ENCODE results near the gene ACTL10. TPM values are rescaled to one million over a fixed set of nuclear protein-coding genes. Genes with fewer than 3 reads are reported as not detected.

Gene ACTL10
- total RNA-seq, 2 experiments from 2014 or later: 5.6 to 11.7 TPM

DNA sequence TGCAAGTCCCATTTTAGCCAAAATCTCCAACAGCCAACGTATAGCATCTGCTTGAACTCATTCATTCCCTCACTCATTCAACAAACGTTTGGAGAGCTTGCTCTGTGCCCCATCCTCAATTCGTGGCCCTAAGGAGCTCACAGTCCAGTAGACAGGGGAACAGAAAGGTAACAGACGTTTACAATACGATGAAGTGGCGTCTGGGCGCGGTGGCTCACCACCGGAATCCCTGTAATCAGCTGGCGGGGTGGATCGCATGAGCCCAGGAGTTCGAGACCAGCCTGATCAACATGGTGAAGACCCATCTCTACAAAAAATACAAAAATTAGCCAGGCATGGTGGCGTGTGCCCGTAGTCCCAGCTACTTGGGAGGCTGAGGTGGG is 20.2 kb downstream of the ACTL10 start:
- Histone ChIP-seq H3K4me1 (ENCODE audit: insufficient read depth, low read length, poor library complexity, severe bottlenecking) (peaks cover 64% of the 10 kb centered on the region), H3K9me3 (ENCODE audit: low read length) (no peaks in the 10 kb centered on the region), H3K4me2 (ENCODE audit: low read length) (peak overlapping the region; percentile 64), H2AFZ (ENCODE audit: low read length) (peak overlapping the region; percentile 54; the same call in 1 of the 2 replicates), H3K27ac (ENCODE audit: low read depth, low read length, poor library complexity, severe bottlenecking) (peak overlapping the region; percentile 24), H4K20me1 (ENCODE audit: insufficient read depth, low read length) (peaks cover 14% of the 10 kb centered on the region), H3K9me2 (ENCODE audit: insufficient read depth, low read length) (no peaks in the 10 kb centered on the region), H3K4me3 (ENCODE audit: low read depth, low read length, poor library complexity, severe bottlenecking) (peak overlapping the region; percentile 41), H3K79me2 (ENCODE audit: insufficient read depth, low read depth, low read length) (peaks cover 33% of the 10 kb centered on the region), H3K36me3 (ENCODE audit: insufficient read depth, low read length) (peaks cover 32% of the 10 kb centered on the region)
- ChIA-PET POLR2A (interaction anchor here (0.6 to 1.3 kb wide), 3 partner anchors 22 to 285 kb away, joined by 3 read pairs; partner anchors contain the start of genes CDK5RAP1 and PXMP4), CTCF (ENCODE audit: unreplicated experiment) (no interaction called here)
- no peak for TF ChIP-seq EZH2phosphoT487 (IDR thresholded peaks at IDR 0.05; ENCODE audit: borderline replicate concordance, low read depth, low read length)
- TF ChIP-seq, protein P1, sequence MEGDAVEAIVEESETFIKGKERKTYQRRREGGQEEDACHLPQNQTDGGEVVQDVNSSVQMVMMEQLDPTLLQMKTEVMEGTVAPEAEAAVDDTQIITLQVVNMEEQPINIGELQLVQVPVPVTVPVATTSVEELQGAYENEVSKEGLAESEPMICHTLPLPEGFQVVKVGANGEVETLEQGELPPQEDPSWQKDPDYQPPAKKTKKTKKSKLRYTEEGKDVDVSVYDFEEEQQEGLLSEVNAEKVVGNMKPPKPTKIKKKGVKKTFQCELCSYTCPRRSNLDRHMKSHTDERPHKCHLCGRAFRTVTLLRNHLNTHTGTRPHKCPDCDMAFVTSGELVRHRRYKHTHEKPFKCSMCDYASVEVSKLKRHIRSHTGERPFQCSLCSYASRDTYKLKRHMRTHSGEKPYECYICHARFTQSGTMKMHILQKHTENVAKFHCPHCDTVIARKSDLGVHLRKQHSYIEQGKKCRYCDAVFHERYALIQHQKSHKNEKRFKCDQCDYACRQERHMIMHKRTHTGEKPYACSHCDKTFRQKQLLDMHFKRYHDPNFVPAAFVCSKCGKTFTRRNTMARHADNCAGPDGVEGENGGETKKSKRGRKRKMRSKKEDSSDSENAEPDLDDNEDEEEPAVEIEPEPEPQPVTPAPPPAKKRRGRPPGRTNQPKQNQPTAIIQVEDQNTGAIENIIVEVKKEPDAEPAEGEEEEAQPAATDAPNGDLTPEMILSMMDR (conservative IDR thresholded peaks at IDR 0.05; ENCODE audit: low read length): no peak
- DNase-seq (ENCODE audit: low spot score): no peak
- intact Hi-C loops (cut with micrococcal nuclease; ENCODE audit: unreplicated experiment): loop anchor here (1.0 to 10.0 kb wide), 5 partner anchors 44 to 1928 kb away; partner anchors contain the start of genes EIF2S2, SPAG4 and ZNF341
- BruUV-seq (replicated peaks): TSS peak; percentile 67

DNA sequence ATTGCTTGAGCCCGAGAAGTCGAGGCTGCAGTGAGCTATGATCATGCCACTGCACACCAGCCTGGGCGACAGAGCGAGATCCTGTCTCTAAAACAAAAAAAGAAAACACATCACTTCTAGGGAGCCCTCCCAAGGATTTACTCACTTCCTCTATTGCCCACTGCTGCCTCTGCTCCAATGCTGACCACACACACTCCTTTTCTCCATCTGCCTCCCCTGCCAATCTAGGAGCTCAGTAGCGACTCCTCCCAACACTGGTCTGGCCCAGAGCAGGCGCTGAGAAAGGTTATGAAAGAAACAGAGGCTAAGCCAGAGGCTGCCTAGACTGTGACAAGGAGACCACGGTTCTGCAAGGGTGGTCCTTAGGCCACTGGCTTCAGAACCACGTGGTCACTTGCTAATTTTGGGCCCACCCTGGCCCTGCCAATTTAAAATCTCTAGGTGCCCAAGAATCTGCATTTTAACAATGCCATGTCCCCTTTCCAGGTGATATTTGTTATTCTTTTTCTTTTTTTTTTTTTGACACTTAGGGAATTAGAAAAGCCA is 20.7 kb downstream of the ACTL10 start:
- peaks cover 28% of the 10 kb centered on the region for H3K36me3 ChIP-seq (ENCODE audit: insufficient read depth, low read length)
- ChIA-PET CTCF (ENCODE audit: unreplicated experiment) (no interaction called here), POLR2A (interaction anchor here (1.2 to 1.3 kb wide), 2 partner anchors 23 to 286 kb away, joined by 3 read pairs; partner anchors contain the start of gene CDK5RAP1)
- no peak for DNase-seq (ENCODE audit: low spot score)
- intact Hi-C loops (cut with micrococcal nuclease; ENCODE audit: unreplicated experiment): loop anchor here (2.0 to 10.0 kb wide), 4 partner anchors 91 to 1927 kb away; partner anchors contain the start of genes EIF2S2 and SPAG4
- no peaks in the 10 kb centered on the region for H3K9me3 ChIP-seq (ENCODE audit: low read length)
- peaks cover 60% of the 10 kb centered on the region for H3K4me1 ChIP-seq (ENCODE audit: insufficient read depth, low read length, poor library complexity, severe bottlenecking)
- H3K4me3 ChIP-seq (ENCODE audit: low read depth, low read length, poor library complexity, severe bottlenecking): no peak overlapping the region
- H3K4me2 ChIP-seq (ENCODE audit: low read length): no peak overlapping the region
- no peaks in the 10 kb centered on the region for H3K9me2 ChIP-seq (ENCODE audit: insufficient read depth, low read length)
- TF ChIP-seq, protein P1 (conservative IDR thresholded peaks at IDR 0.05; ENCODE audit: low read length): no peak
- no peak for TF ChIP-seq EZH2phosphoT487 (IDR thresholded peaks at IDR 0.05; ENCODE audit: borderline replicate concordance, low read depth, low read length)
- H3K79me2 ChIP-seq (ENCODE audit: insufficient read depth, low read depth, low read length): peaks cover 29% of the 10 kb centered on the region
- H4K20me1 ChIP-seq (ENCODE audit: insufficient read depth, low read length): peaks cover 14% of the 10 kb centered on the region
- BruUV-seq (replicated peaks): no TSS peak
- no peak overlapping the region for H3K27ac ChIP-seq (ENCODE audit: low read depth, low read length, poor library complexity, severe bottlenecking)
- no peak overlapping the region for H2AFZ ChIP-seq (ENCODE audit: low read length)
